NT2/D1 (cell line): ENCODE results near the gene PPP3CA.

Experiments
- YY1 ChIP-seq: IDR thresholded peaks from 2 replicates; pipeline ENCODE4 v1.6.1; 2011; ENCODE audit not compliant: insufficient read length, insufficient read depth
- ZNF274 ChIP-seq: IDR thresholded peaks from 2 replicates; pipeline ENCODE4 v1.6.1; 2011; ENCODE audit warnings: mild to moderate bottlenecking, low read depth, low read length

GRCh38 chr4:101022151-101023024, 324.9 kb downstream of the PPP3CA start:
- TF ChIP-seq ZNF274 (no peak), YY1 (no peak)
